K562 (cell line): ENCODE data around the gene ZBTB43. TPM values are rescaled to one million over a fixed set of nuclear protein-coding genes. Genes with fewer than 3 reads are reported as not detected.

Source experiments
- BCLAF1 ChIP-seq, 2 experiments: fragments of 450-650 bp in 1 of 2; IDR thresholded peaks; 2 replicates each; pipeline ENCODE4 v1.6.1; 2011 to 2017; ENCODE audit warnings: low read depth in 2 of 2, antibody characterized with exemption in 1 of 2, borderline replicate concordance in 1 of 2, low read length in 1 of 2, mild to moderate bottlenecking in 1 of 2, mixed read lengths in 1 of 2; ENCODE audit not compliant: control insufficient read depth in 1 of 2
- CHD7 ChIP-seq: fragments of 200-600 bp; sonication (generic); IDR thresholded peaks from one replicate; pipeline ENCODE4 v1.6.1; 2012; ENCODE audit warnings: mild to moderate bottlenecking, low read depth, low read length, inconsistent platforms
- MBD2 ChIP-seq: sonication (generic); IDR thresholded peaks from 2 replicates; pipeline ENCODE4 v1.6.1; 2016; ENCODE audit warnings: low read depth, borderline replicate concordance
- RBFOX2 ChIP-seq: fragments of 200-400 bp; formaldehyde crosslinking; IDR thresholded peaks from 2 replicates; pipeline ENCODE4 v1.6.1; 2017; ENCODE audit warnings: low read depth, mild to moderate bottlenecking, low read length, moderate library complexity
- SIN3B ChIP-seq: fragments of 450-650 bp; IDR thresholded peaks from 2 replicates; pipeline ENCODE4 v1.6.1; 2017; ENCODE audit warnings: low read depth, mild to moderate bottlenecking, moderate library complexity
- U2AF1 ChIP-seq: fragments of 200-400 bp; formaldehyde crosslinking; optimal IDR thresholded peaks from 2 replicates; pipeline ENCODE3; 2017; ENCODE audit warnings: mild to moderate bottlenecking, low read depth, low read length, moderate library complexity
- ZNF507 ChIP-seq: conservative IDR thresholded peaks from 2 replicates; pipeline ENCODE4 v1.6.1; 2017; ENCODE audit warnings: missing genetic modification characterization, missing compliant biosample characterization
- polyA plus RNA-seq, 8 experiments: library from polyadenylated mRNA; depleted of rRNA in 4 of 8; stranded (reverse) in 5 of 8; unstranded in 3 of 8; fragments of >200 nt; fragmentation: Nextera tagmentation in 2 of 8; fragmentation: Illumina TruSeq in 1 of 8; extraction: Ambion mirVana in 2 of 8; extraction: Trizol in 1 of 8; gene quantifications; 2 replicates each; pipeline versions ENCODE4 v1.2.1 to v1.2.3, GENCODE V29; 2011 to 2014; ENCODE audit warnings: inconsistent platforms in 1 of 8, missing spikeins in 1 of 8
- total RNA-seq, 7 experiments: library from RNA; depleted of rRNA in 6 of 7; stranded (reverse); fragments of >200 nt in 6 of 7; fragmentation: Illumina TruSeq in 2 of 7; extraction: Trizol in 2 of 7; gene quantifications; 2 replicates each; pipeline versions ENCODE4 v1.2.1 to v1.2.3, GENCODE V29; 2011 to 2021; ENCODE audit warnings: low replicate concordance in 1 of 7
- TF ChIP-seq, protein P1 (sequence below), 2 experiments: IDR thresholded peaks; 2 replicates each; pipeline ENCODE4 v1.6.1; 2011; ENCODE audit warnings: borderline replicate concordance in 1 of 2, control low read depth in 1 of 2, low read depth in 1 of 2, low read length in 1 of 2, mild to moderate bottlenecking in 1 of 2, mixed read lengths in 1 of 2, moderate library complexity in 1 of 2; ENCODE audit not compliant: insufficient read depth in 1 of 2, insufficient read length in 1 of 2, poor library complexity in 1 of 2, severe bottlenecking in 1 of 2; ENCODE audit errors: extremely low read depth in 1 of 2

Gene ZBTB43
- total and polyA plus RNA-seq, 9 of the 15 experiments (the other 6 are each of a cell fraction or from before 2014, with no cell fraction given): 3.9 to 17.2 (median 9.1) TPM

GRCh38 chr9:126860077-126860756, 55.4 kb downstream of the ZBTB43 start, which contains the start of gene ZBTB34 (continued):
- TF ChIP-seq CHD7 (no peak), SIN3B (0 out of 2 replicates have a peak, but pooled peaks have one; percentile 47), ZNF507 (tag) (no peak), RBFOX2 (peak; percentile 73), U2AF1 (peak; percentile 45), BCLAF1 (IDR thresholded peaks at IDR 0.05; ENCODE audit: borderline replicate concordance in 1 of 2, control insufficient read depth in 1 of 2, low read depth in 2 of 2, low read length in 1 of 2) (no peak), MBD2 (0 out of 2 replicates have a peak, but pooled peaks have one; percentile 63)
- TF ChIP-seq, protein P1, sequence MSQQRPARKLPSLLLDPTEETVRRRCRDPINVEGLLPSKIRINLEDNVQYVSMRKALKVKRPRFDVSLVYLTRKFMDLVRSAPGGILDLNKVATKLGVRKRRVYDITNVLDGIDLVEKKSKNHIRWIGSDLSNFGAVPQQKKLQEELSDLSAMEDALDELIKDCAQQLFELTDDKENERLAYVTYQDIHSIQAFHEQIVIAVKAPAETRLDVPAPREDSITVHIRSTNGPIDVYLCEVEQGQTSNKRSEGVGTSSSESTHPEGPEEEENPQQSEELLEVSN (IDR thresholded peaks at IDR 0.05; ENCODE audit: borderline replicate concordance in 1 of 2, extremely low read depth in 1 of 2, insufficient read depth in 1 of 2, insufficient read length in 1 of 2, low read depth in 1 of 2, low read length in 1 of 2, poor library complexity in 1 of 2, severe bottlenecking in 1 of 2): peak in 1 of 2 experiments; percentile 43
